ENCODE data around the gene AKR7A3. TPM values are rescaled to one million over a fixed set of nuclear protein-coding genes. Genes with fewer than 3 reads are reported as not detected.
A peak's percentile ranks its signal among the peaks of the same experiment; 100 is the strongest.

AKR7A3 gene
- total RNA-seq, 2 donors from 2014 or later = 2.5 to 3.9 TPM

GRCh38 chr1:19313636-19313959 is 25.0 kb upstream of the AKR7A3 start:
- TF ChIP-seq, protein P1, sequence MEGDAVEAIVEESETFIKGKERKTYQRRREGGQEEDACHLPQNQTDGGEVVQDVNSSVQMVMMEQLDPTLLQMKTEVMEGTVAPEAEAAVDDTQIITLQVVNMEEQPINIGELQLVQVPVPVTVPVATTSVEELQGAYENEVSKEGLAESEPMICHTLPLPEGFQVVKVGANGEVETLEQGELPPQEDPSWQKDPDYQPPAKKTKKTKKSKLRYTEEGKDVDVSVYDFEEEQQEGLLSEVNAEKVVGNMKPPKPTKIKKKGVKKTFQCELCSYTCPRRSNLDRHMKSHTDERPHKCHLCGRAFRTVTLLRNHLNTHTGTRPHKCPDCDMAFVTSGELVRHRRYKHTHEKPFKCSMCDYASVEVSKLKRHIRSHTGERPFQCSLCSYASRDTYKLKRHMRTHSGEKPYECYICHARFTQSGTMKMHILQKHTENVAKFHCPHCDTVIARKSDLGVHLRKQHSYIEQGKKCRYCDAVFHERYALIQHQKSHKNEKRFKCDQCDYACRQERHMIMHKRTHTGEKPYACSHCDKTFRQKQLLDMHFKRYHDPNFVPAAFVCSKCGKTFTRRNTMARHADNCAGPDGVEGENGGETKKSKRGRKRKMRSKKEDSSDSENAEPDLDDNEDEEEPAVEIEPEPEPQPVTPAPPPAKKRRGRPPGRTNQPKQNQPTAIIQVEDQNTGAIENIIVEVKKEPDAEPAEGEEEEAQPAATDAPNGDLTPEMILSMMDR (IDR thresholded peaks at IDR 0.05) = no peak
- DNase-seq (ENCODE audit: low spot score) (no peak), ATAC-seq (ENCODE audit: insufficient number of reproducible peaks, low FRiP score, low read depth) (no peak)
- Histone ChIP-seq H3K27me3 (replicated peaks; ENCODE audit: insufficient read depth) (no peaks in the 10 kb centered on the region), H3K4me1 (ENCODE audit: control insufficient read depth in 1 of 2, low read depth in 2 of 2) (peaks cover 28 to 34% of the 10 kb centered on the region in 2 donors), H3K9me3 (no peaks in the 10 kb centered on the region), H3K27ac (no peak overlapping the region), H3K4me3 (peak overlapping the region; percentile 96), H3K36me3 (peaks cover 10% of the 10 kb centered on the region)

GRCh38 chr1:19312782-19313635 is 24.4 kb upstream of the AKR7A3 start:
- DNase-seq (ENCODE audit: low spot score) (no peak), ATAC-seq (ENCODE audit: insufficient number of reproducible peaks, low FRiP score, low read depth) (no peak)
- no peaks in the 10 kb centered on the region for H3K9me3 ChIP-seq
- no peaks in the 10 kb centered on the region for H3K27me3 ChIP-seq (replicated peaks; ENCODE audit: insufficient read depth)
- TF ChIP-seq, protein P1 (IDR thresholded peaks at IDR 0.05) = no peak
- peaks cover 28 to 34% of the 10 kb centered on the region in 2 donors for H3K4me1 ChIP-seq (ENCODE audit: control insufficient read depth in 1 of 2, low read depth in 2 of 2)
- peak overlapping the region; percentile 96 for H3K4me3 ChIP-seq
- peaks cover 10% of the 10 kb centered on the region for H3K36me3 ChIP-seq
- H3K27ac ChIP-seq = peak overlapping the region; percentile 63 to 85

- ATAC-seq (ENCODE audit: insufficient number of reproducible peaks, low FRiP score, low read depth) (peak; percentile 82), DNase-seq (ENCODE audit: low spot score) (peak; percentile 63)
- Histone ChIP-seq H3K36me3 (peaks cover 9% of the 10 kb centered on the region), H3K9me3 (no peaks in the 10 kb centered on the region), H3K27ac (peak within 1 kb of the TSS; percentile 63 to 85), H3K27me3 (replicated peaks; ENCODE audit: insufficient read depth) (no peaks in the 10 kb centered on the region), H3K4me1 (ENCODE audit: control insufficient read depth in 1 of 2, low read depth in 2 of 2) (peaks cover 28 to 34% of the 10 kb centered on the region in 2 donors), H3K4me3 (peak within 1 kb of the TSS; percentile 96)
- TF ChIP-seq, protein P1 (IDR thresholded peaks at IDR 0.05) = no peak
Observed at GRCh38 chr1:19311931-19312781, 23.6 kb upstream of the AKR7A3 start, which contains the start of the genes AKR7A2 and SLC66A1. Gene AKR7A2 (minus strand): TSS chr1:19312144. CDS start chr1:19312124, 20 bp downstream. Gene SLC66A1 (plus strand): TSS chr1:19312326. CDS start chr1:19317678, 5,352 bp downstream.

DNA sequence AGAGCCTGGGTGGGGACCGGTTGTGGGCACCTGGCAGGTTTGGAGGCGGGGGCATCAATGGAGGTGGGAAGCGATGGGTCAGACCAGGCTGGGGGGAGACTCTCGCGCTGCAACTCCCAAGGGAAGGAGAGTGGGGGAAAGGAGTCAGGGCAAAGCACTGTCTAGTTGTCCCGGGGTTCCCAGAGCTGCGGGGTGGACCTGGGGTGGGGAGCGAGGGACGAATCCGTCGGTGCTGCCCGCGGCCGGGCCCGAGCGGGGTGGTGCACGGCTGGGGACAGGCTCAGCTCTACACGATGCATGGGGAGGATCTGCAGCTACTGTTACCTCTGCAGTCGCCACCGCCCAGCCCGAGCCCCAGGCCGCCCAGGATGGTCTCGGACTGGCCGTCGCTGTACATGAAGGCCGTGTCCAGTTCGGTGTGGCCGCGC is 22.9 kb upstream of the AKR7A3 start:
- Histone ChIP-seq H3K36me3 (peaks cover 12% of the 10 kb centered on the region), H3K27me3 (replicated peaks; ENCODE audit: insufficient read depth) (no peaks in the 10 kb centered on the region), H3K27ac (peak overlapping the region; percentile 17), H3K9me3 (no peaks in the 10 kb centered on the region), H3K4me1 (ENCODE audit: control insufficient read depth in 1 of 2, low read depth in 2 of 2) (peaks cover 28 to 34% of the 10 kb centered on the region in 2 donors), H3K4me3 (peak overlapping the region; percentile 96)
- ATAC-seq (ENCODE audit: insufficient number of reproducible peaks, low FRiP score, low read depth) (peak; percentile 10), DNase-seq (ENCODE audit: low spot score) (no peak)
- TF ChIP-seq, protein P1 (IDR thresholded peaks at IDR 0.05) = no peak
